ENCODE data around the gene TULP4.
A peak's percentile ranks its signal among the peaks of the same experiment; 100 is the strongest.
"Not testable (repeated sequence)": the region's sequence is repeated elsewhere in the genome, so short reads cannot be mapped to it uniquely, and the experiment has no call there.

TULP4 gene

GRCh38 chr6:158475344-158476302 lies 163.4 kb downstream of the TULP4 start:
- DNase-seq: peak; percentile 75 to 92

- DNase-seq: peak in 1 of 2 experiments; percentile 17
These were observed 164.1 kb downstream of the TULP4 start for GRCh38 chr6:158476389-158476788.

- DNase-seq: not testable (repeated sequence)
These were observed 165.5 kb downstream of the TULP4 start for GRCh38 chr6:158477722-158478121.

GRCh38 chr6:158480989-158481388 lies 168.7 kb downstream of the TULP4 start:
- no peak for DNase-seq

- DNase-seq: no peak
These were observed 169.6 kb downstream of the TULP4 start for GRCh38 chr6:158481690-158482473.

- DNase-seq: no peak
These were observed 173.2 kb downstream of the TULP4 start for GRCh38 chr6:158485431-158485830.

- no peak for DNase-seq
These were observed 175.2 kb downstream of the TULP4 start for GRCh38 chr6:158487495-158487894.

GRCh38 chr6:158488065-158488464 lies 175.8 kb downstream of the TULP4 start:
- DNase-seq: no peak

GRCh38 chr6:158489441-158489840 lies 177.2 kb downstream of the TULP4 start:
- DNase-seq: no peak

- DNase-seq: no peak
These were observed 180.6 kb downstream of the TULP4 start for GRCh38 chr6:158492881-158493280.

GRCh38 chr6:158496700-158497099 lies 184.4 kb downstream of the TULP4 start:
- DNase-seq: no peak

- no peak for DNase-seq
These were observed 185.4 kb downstream of the TULP4 start for GRCh38 chr6:158497620-158498019.

- DNase-seq: no peak
These were observed 186.1 kb downstream of the TULP4 start for GRCh38 chr6:158498362-158498761.

- DNase-seq: no peak
These were observed 187.3 kb downstream of the TULP4 start for GRCh38 chr6:158499601-158500000.

GRCh38 chr6:158500016-158500735 lies 187.9 kb downstream of the TULP4 start:
- DNase-seq: peak; percentile 37 to 66

- DNase-seq: no peak
These were observed 189.3 kb downstream of the TULP4 start for GRCh38 chr6:158501360-158502262.

- no peak for DNase-seq
These were observed 190.1 kb downstream of the TULP4 start for GRCh38 chr6:158502263-158502950.

GRCh38 chr6:158503222-158503621 lies 191.0 kb downstream of the TULP4 start:
- DNase-seq: no peak

GRCh38 chr6:158503846-158504245 lies 191.6 kb downstream of the TULP4 start:
- DNase-seq: no peak

GRCh38 chr6:158505194-158505593 lies 192.9 kb downstream of the TULP4 start:
- DNase-seq: no peak

GRCh38 chr6:158506601-158507000 lies 194.3 kb downstream of the TULP4 start:
- DNase-seq: no peak

Data from NCI-H187 (cell line).